HG02763 (cell line): ENCODE results near the gene UBE3D.
"Not testable (repeated sequence)": the region's sequence is repeated elsewhere in the genome, so short reads cannot be mapped to it uniquely, and the experiment has no call there.

ENCODE experiments used
- ATAC-seq: cut with Tn5 transposase; IDR thresholded peaks from one replicate; pipeline ENCODE4 v1.9.1; 2021; ENCODE audit warnings: mild to moderate bottlenecking, moderate library complexity; ENCODE audit not compliant: unreplicated experiment

UBE3D gene

GRCh38 chr6:82875573-82876185, 190.0 kb downstream of the UBE3D start:
- ATAC-seq, result no peak

GRCh38 chr6:82874867-82875266, 190.8 kb downstream of the UBE3D start:
- no peak for ATAC-seq

DNA sequence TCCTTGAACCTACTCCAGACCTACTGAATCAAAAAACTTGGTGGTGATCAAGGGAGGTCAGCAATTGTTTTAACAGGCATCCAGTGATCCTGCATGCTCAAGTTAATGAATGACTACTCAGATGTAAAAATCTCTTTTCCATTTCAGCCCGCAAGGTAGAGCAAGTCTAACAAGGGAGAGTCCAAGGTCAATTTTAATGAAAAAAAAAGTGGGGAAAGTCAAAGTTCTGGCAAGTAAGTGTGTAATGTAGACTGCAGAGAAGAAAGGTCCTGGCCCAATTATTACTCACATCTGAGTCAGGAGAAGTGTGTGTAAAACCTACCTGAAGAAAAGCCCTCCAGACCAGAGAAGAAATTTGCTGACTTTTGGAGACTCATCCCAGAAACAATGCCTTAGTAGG, 193.5 kb downstream of the UBE3D start:
- ATAC-seq, result no peak

- no peak for ATAC-seq
These were observed 195.0 kb downstream of the UBE3D start for GRCh38 chr6:82870582-82871172.

GRCh38 chr6:82869493-82869892, 196.1 kb downstream of the UBE3D start:
- no peak for ATAC-seq

- no peak for ATAC-seq
These were observed 197.7 kb downstream of the UBE3D start for GRCh38 chr6:82867946-82868345.

- ATAC-seq, result no peak
These were observed 199.2 kb downstream of the UBE3D start for GRCh38 chr6:82866446-82866845.

- no peak for ATAC-seq
These were observed 200.2 kb downstream of the UBE3D start for GRCh38 chr6:82865461-82865860.

DNA sequence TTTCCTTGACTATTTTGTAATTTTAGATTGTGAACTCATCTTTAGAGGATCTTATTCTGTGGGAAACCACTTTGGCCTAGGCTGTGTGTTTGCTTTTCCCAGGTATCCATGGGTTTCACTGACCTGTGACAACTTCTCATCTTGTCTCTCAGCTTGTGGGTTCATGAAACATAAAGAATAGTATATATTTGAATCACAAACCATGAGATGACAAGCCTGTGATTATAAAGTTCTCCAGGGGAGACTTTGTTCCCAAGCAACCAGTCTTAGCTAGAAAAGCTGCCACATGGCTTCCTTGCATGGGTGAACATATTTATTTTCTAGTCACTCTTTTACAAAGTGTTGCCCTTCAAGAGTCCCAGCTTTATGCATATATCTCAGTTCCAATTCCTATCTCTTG, 201.9 kb downstream of the UBE3D start:
- ATAC-seq, result no peak

GRCh38 chr6:82862543-82862942, 203.1 kb downstream of the UBE3D start:
- ATAC-seq, result no peak

GRCh38 chr6:82861121-82861520, 204.5 kb downstream of the UBE3D start:
- no peak for ATAC-seq

- not testable (repeated sequence) for ATAC-seq
These were observed 209.6 kb downstream of the UBE3D start for GRCh38 chr6:82856077-82856476.

GRCh38 chr6:82852904-82853303, 212.7 kb downstream of the UBE3D start:
- not testable (repeated sequence) for ATAC-seq

DNA sequence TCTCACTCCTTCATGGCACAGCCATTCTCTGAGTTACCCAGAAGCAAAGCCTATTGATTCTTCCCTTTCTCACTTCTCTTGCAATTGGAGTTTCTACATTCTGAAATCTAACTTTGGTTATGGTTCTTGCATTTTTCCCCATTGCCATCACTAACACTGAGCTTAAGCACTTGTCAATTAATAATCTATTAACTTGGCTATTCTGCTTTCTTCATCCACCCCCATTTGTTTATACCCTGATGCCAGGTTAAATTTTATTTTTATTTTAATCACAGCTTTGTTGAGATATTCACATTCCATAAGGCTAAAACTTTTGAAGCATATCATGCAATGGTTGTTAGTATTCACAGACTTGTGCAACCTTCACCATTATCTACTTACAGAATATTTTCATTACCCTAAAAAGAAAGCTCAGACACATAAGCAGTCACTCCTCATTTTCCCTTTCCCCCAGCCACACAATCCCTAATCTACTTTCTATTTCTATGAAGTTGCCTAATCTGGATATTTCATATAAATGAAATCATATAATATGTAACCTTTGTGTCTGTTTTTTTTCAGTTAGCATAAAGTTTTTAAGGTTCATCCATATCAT, 222.3 kb downstream of the UBE3D start:
- no peak for ATAC-seq

DNA sequence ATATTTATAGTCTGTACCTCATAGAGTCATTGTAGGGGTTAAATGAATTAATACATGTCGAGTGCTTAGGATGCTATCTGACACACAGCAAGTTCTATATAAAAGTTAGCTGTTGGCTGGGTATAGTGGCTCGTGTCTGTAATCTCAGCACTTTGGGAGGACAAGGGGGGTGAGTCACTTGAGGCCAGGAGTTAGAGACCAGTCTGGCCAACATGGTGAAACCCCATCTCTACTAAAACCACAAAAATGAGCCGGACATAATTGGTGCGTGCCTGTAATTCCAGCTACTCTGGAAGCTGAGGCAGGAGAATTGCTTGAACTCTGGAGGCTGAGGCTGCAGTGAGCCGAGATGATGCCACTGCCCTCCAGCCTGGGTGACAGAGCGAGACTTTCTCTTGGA, 222.9 kb downstream of the UBE3D start:
- no peak for ATAC-seq
